Esophagus muscularis mucosa (tissue), 4 donors: ENCODE results near the gene PPARD. TPM values are rescaled to one million over a fixed set of nuclear protein-coding genes. Genes with fewer than 3 reads are reported as not detected.

ENCODE experiments used
- DNase-seq: peaks from one replicate; pipeline ENCODE4 v3.0.0-alpha.2; 2017; ENCODE audit errors: extremely low spot score
- H3K27ac ChIP-seq, 4 donors: fragments of 200-600 bp; sonication (generic); replicated peaks in 1 of 4; 1 replicate in 3 of 4; 2 replicates in 1 of 4; pipeline ENCODE4 v1.5.1; 2016 to 2019; ENCODE audit warnings: mild to moderate bottlenecking in 1 of 4
- H3K27me3 ChIP-seq, 4 donors: fragments of 200-600 bp; sonication (generic); one replicate each; pipeline versions ENCODE4 v1.5.1 to v1.6.0; 2016 to 2019
- H3K36me3 ChIP-seq, 4 donors: fragments of 200-600 bp; sonication (generic); one replicate each; pipeline ENCODE4 v1.5.1; 2016 to 2019
- H3K4me1 ChIP-seq, 4 donors: fragments of 200-600 bp; sonication (generic); one replicate each; pipeline ENCODE4 v1.5.1; 2016 to 2019
- H3K4me3 ChIP-seq, 4 donors: fragments of 200-600 bp; sonication (generic); 1 replicate in 2 of 4; 2 replicates in 2 of 4; pipeline ENCODE4 v1.5.1; 2016 to 2019; ENCODE audit warnings: mild to moderate bottlenecking in 4 of 4, moderate library complexity in 1 of 4
- H3K9me3 ChIP-seq, 4 donors: fragments of 200-600 bp; sonication (generic); 1 replicate in 3 of 4; 2 replicates in 1 of 4; pipeline ENCODE4 v1.5.1; 2016 to 2019
- EP300 ChIP-seq: sonication (generic); formaldehyde crosslinking; IDR thresholded peaks from one replicate; pipeline ENCODE4 v1.6.1; 2017; ENCODE audit warnings: antibody characterized with exemption
- POLR2A ChIP-seq: fragments of 450-650 bp; IDR thresholded peaks from one replicate; pipeline ENCODE4 v1.6.1; 2017; ENCODE audit warnings: antibody characterized with exemption, moderate library complexity, mild to moderate bottlenecking, low read depth
- POLR2AphosphoS5 ChIP-seq, 2 donors: sonication (generic); formaldehyde crosslinking; IDR thresholded peaks; one replicate each; pipeline ENCODE4 v1.6.1; 2017; ENCODE audit warnings: antibody characterized with exemption in 2 of 2
- WGBS: methylation state at CpG from one replicate; pipeline ENCODE4 v1.1.5; 2018; 5-methylcytosine and 5-hydroxymethylcytosine counted together
- intact Hi-C: fragments of 100-400 bp; cut with DNase I; formaldehyde crosslinking; loops from one replicate; pipeline ENCODE4 v1.15.1; 2023
- total RNA-seq, 4 donors: library from RNA; depleted of rRNA; stranded (reverse); fragments of >200 nt; gene quantifications; one replicate each; pipeline versions ENCODE4 v1.1.0 to v1.2.1, GENCODE V29; 2016
- TF ChIP-seq, protein P1 (sequence below), 3 experiments: fragments of 200-600 bp in 2 of 3; fragments of 450-650 bp in 1 of 3; sonication (generic) in 2 of 3; IDR thresholded peaks; one replicate each; pipeline ENCODE4 v1.5.1; 2017 to 2019; ENCODE audit warnings: antibody characterized with exemption in 3 of 3, mild to moderate bottlenecking in 2 of 3, moderate library complexity in 1 of 3

The PPARD gene
- total RNA-seq, 4 donors from 2014 or later = 10.8 to 22.4 (median 16.0) TPM

GRCh38 chr6:35317483-35318195, 24.7 kb upstream of the PPARD start:
- TF ChIP-seq POLR2AphosphoS5 (IDR thresholded peaks at IDR 0.05) (no peak), POLR2A (no peak), EP300 (no peak)
- TF ChIP-seq, protein P1, sequence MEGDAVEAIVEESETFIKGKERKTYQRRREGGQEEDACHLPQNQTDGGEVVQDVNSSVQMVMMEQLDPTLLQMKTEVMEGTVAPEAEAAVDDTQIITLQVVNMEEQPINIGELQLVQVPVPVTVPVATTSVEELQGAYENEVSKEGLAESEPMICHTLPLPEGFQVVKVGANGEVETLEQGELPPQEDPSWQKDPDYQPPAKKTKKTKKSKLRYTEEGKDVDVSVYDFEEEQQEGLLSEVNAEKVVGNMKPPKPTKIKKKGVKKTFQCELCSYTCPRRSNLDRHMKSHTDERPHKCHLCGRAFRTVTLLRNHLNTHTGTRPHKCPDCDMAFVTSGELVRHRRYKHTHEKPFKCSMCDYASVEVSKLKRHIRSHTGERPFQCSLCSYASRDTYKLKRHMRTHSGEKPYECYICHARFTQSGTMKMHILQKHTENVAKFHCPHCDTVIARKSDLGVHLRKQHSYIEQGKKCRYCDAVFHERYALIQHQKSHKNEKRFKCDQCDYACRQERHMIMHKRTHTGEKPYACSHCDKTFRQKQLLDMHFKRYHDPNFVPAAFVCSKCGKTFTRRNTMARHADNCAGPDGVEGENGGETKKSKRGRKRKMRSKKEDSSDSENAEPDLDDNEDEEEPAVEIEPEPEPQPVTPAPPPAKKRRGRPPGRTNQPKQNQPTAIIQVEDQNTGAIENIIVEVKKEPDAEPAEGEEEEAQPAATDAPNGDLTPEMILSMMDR (IDR thresholded peaks at IDR 0.05) = no peak
- Histone ChIP-seq H3K4me3 (peak overlapping the region; percentile 51 to 57 (median 56)), H3K9me3 (no peaks in the 10 kb centered on the region), H3K27me3 (no peaks in the 10 kb centered on the region), H3K36me3 (no peaks in the 10 kb centered on the region), H3K27ac (peak overlapping the region; percentile 55 to 70 (median 66)), H3K4me1 (peaks cover 12 to 19% (median 16%) of the 10 kb centered on the region in 4 donors)
- WGBS = 48% methylated on average over 8 of the region's 28 CpGs
- intact Hi-C loops = no loop called here
- DNase-seq = no peak

DNA sequence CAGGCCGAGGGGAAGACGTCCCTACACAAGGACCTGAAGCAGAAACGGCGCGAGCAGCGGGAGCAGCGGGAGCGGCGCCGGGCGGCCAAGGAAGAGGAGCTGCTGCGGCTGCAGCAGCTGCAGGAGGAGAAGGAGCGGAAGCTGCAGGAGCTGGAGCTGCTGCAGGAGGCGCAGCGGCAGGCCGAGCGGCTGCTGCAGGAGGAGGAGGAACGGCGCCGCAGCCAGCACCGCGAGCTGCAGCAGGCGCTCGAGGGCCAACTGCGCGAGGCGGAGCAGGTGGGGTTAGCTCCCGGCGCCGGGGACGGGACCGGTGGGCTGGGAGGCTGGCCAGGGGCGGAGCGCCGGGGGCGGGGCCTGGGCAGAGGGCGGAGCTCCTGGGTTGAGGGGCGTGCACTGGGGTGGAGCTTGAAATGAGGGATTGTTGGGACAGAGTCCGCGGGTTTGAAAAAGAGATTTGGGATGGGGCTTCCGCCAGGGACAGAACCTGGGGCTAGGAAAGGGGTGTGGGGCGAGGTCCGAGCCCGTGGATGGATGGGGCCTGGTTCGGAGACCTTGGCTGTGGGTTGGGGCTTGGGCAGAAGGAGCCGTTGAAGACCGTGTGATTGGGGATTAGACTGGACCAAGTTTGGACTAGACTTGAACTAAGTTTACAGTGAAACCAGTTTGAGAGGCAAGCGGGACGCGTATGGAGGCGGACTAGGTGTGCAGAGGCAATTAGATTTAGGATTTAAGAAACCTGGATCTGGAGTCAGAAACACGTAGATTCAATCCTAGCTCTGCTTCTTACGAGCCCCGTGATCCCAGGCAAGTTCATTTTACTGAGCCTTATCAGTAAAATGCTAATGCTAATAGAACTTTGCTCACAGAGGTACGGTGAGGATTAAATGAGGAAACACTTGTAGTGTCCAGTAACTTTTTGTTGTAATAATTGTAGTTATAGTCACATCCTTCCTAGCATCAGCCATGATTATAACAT, 23.9 kb upstream of the PPARD start:
- H3K9me3 ChIP-seq = no peaks in the 10 kb centered on the region
- peaks cover 12 to 19% (median 16%) of the 10 kb centered on the region in 4 donors for H3K4me1 ChIP-seq
- peak overlapping the region; percentile 51 to 57 (median 56) for H3K4me3 ChIP-seq
- TF ChIP-seq, protein P1 (IDR thresholded peaks at IDR 0.05) = peak in 1 of 3 experiments; percentile 9
- TF ChIP-seq POLR2AphosphoS5 (IDR thresholded peaks at IDR 0.05) = peak in 1 of 2 donors; percentile 52
- no peak for TF ChIP-seq EP300
- no peak for DNase-seq
- WGBS = 26% methylated on average over 42 of the region's 55 CpGs
- no peaks in the 10 kb centered on the region for H3K27me3 ChIP-seq
- peak overlapping the region; percentile 55 to 70 (median 66) for H3K27ac ChIP-seq
- intact Hi-C loops = no loop called here
- H3K36me3 ChIP-seq = no peaks in the 10 kb centered on the region

GRCh38 chr6:35319346-35320030, 22.9 kb upstream of the PPARD start:
- DNase-seq = no peak
- TF ChIP-seq, protein P1 (IDR thresholded peaks at IDR 0.05) = no peak
- no peak for TF ChIP-seq POLR2A
- TF ChIP-seq EP300 = no peak
- no peak for TF ChIP-seq POLR2AphosphoS5 (IDR thresholded peaks at IDR 0.05)
- peaks cover 12 to 19% (median 16%) of the 10 kb centered on the region in 4 donors for H3K4me1 ChIP-seq
- no peak overlapping the region for H3K27ac ChIP-seq
- no peaks in the 10 kb centered on the region for H3K36me3 ChIP-seq
- no peaks in the 10 kb centered on the region for H3K27me3 ChIP-seq
- H3K9me3 ChIP-seq = no peaks in the 10 kb centered on the region
- no peak overlapping the region for H3K4me3 ChIP-seq
- WGBS = 96% methylated on average over 19 of the region's 20 CpGs
- intact Hi-C loops = no loop called here

GRCh38 chr6:35320031-35320410, 22.3 kb upstream of the PPARD start:
- intact Hi-C loops = no loop called here
- Histone ChIP-seq H3K27ac (no peak overlapping the region), H3K4me3 (no peak overlapping the region), H3K27me3 (no peaks in the 10 kb centered on the region), H3K36me3 (no peaks in the 10 kb centered on the region), H3K4me1 (peaks cover 12 to 19% (median 16%) of the 10 kb centered on the region in 4 donors), H3K9me3 (no peaks in the 10 kb centered on the region)
- no peak for DNase-seq
- 92% methylated on average over 2 of the region's 2 CpGs for WGBS
- TF ChIP-seq POLR2A (no peak), EP300 (no peak), POLR2AphosphoS5 (IDR thresholded peaks at IDR 0.05) (no peak)
- TF ChIP-seq, protein P1 (IDR thresholded peaks at IDR 0.05) = no peak
